K562 (cell line): Measurements from ENCODE around the gene RAB5B. TPM values are rescaled to one million over a fixed set of nuclear protein-coding genes. Genes with fewer than 3 reads are reported as not detected.

Source experiments
- ATF2 ChIP-seq: sonication (generic); formaldehyde crosslinking; IDR thresholded peaks from 2 replicates; pipeline ENCODE4 v1.8.1; 2022; ENCODE audit warnings: missing genetic modification reagents
- ATF7 ChIP-seq: fragments of 450-650 bp; IDR thresholded peaks from 2 replicates; pipeline ENCODE4 v1.7.1; 2014; ENCODE audit warnings: mild to moderate bottlenecking, moderate library complexity
- BCOR ChIP-seq: fragments of 450-650 bp; IDR thresholded peaks from 2 replicates; pipeline ENCODE4 v1.6.1; 2016
- BRD4 ChIP-seq: fragments of 200-600 bp; sonication (generic); IDR thresholded peaks from 2 replicates; pipeline ENCODE4 v1.6.1; 2017; ENCODE audit warnings: inconsistent platforms
- CBFA2T2 ChIP-seq: fragments of 450-650 bp; conservative IDR thresholded peaks from 2 replicates; pipeline ENCODE4 v1.6.1; 2017; ENCODE audit warnings: mild to moderate bottlenecking
- CEBPB ChIP-seq: fragments of 450-650 bp; IDR thresholded peaks from 2 replicates; pipeline ENCODE4 v1.6.1; 2016; ENCODE audit warnings: missing genetic modification characterization, missing compliant biosample characterization
- CREBBP ChIP-seq: IDR thresholded peaks from one replicate; pipeline ENCODE4 v1.6.1; 2012; ENCODE audit warnings: low read depth, mild to moderate bottlenecking, control low read depth, inconsistent platforms, low read length
- EP300 ChIP-seq: IDR thresholded peaks from 2 replicates; pipeline ENCODE4 v1.6.1; 2012; ENCODE audit warnings: low read length, improper control_type of control experiment
- FUS ChIP-seq: fragments of 200-400 bp; formaldehyde crosslinking; optimal IDR thresholded peaks from 2 replicates; pipeline ENCODE3; 2017; ENCODE audit warnings: low read depth, low read length
- HIVEP1 ChIP-seq: fragments of 250-450 bp; sonication (Bioruptor Pico); IDR thresholded peaks from 2 replicates; pipeline ENCODE4 v1.4.0; 2020; ENCODE audit warnings: mild to moderate bottlenecking
- JUN ChIP-seq, 2 experiments: sonication (generic) in 1 of 2; formaldehyde crosslinking in 1 of 2; IDR thresholded peaks; 2 replicates each; pipeline versions ENCODE4 v1.6.1 to v1.8.0; 2012 to 2022; ENCODE audit warnings: borderline replicate concordance in 2 of 2, mild to moderate bottlenecking in 2 of 2, improper control_type of control experiment in 1 of 2, low read depth in 1 of 2, low read length in 1 of 2, missing genetic modification reagents in 1 of 2
- JUND ChIP-seq, 2 experiments: IDR thresholded peaks; 2 replicates in 1 of 2; 3 replicates in 1 of 2; pipeline ENCODE4 v1.6.1; 2011; ENCODE audit warnings: borderline replicate concordance in 2 of 2, low read depth in 2 of 2, low read length in 2 of 2, improper control_type of control experiment in 1 of 2, missing biosample characterization in 1 of 2, missing genetic modification characterization in 1 of 2, missing genetic modification reagents in 1 of 2
- KAT8 ChIP-seq: fragments of 450-650 bp; IDR thresholded peaks from 2 replicates; pipeline ENCODE4 v1.6.1; 2016; ENCODE audit warnings: low read depth, mild to moderate bottlenecking
- KLF16 ChIP-seq: IDR thresholded peaks from 2 replicates; pipeline ENCODE4 v1.6.1; 2016; ENCODE audit warnings: antibody characterized with exemption
- MCM5 ChIP-seq: fragments of 450-650 bp; IDR thresholded peaks from 2 replicates; pipeline ENCODE4 v1.6.1; 2016; ENCODE audit warnings: low read depth
- NBN ChIP-seq: fragments of 450-650 bp; IDR thresholded peaks from 2 replicates; pipeline ENCODE4 v1.6.1; 2016; ENCODE audit warnings: low read depth, mild to moderate bottlenecking
- PKNOX1 ChIP-seq: fragments of 450-650 bp; IDR thresholded peaks from 2 replicates; pipeline ENCODE4 v1.6.1; 2016
- PRMT5 ChIP-seq: sonication (generic); formaldehyde crosslinking; IDR thresholded peaks from 2 replicates; pipeline ENCODE4 v1.5.0; 2020; ENCODE audit warnings: missing genetic modification reagents
- RBBP5 ChIP-seq: fragments of 200-600 bp; sonication (generic); IDR thresholded peaks from 2 replicates; pipeline ENCODE4 v1.6.1; 2012; ENCODE audit warnings: borderline replicate concordance, mild to moderate bottlenecking, low read length, control low read depth, inconsistent platforms; ENCODE audit not compliant: insufficient read depth, poor library complexity, severe bottlenecking
- SMAD4 ChIP-seq: fragments of 250-450 bp; sonication (Bioruptor Pico); conservative IDR thresholded peaks from 2 replicates; pipeline ENCODE4 v1.8.0; 2021; ENCODE audit warnings: inconsistent platforms, mild to moderate bottlenecking, moderate library complexity
- SOX6 ChIP-seq: fragments of 450-650 bp; IDR thresholded peaks from 2 replicates; pipeline ENCODE4 v1.6.1; 2014; ENCODE audit warnings: mild to moderate bottlenecking
- TAL1 ChIP-seq: fragments of 450-650 bp; IDR thresholded peaks from 2 replicates; pipeline ENCODE4 v1.6.1; 2016; ENCODE audit warnings: mild to moderate bottlenecking
- TBL1XR1 ChIP-seq, 2 experiments: IDR thresholded peaks; 2 replicates each; pipeline ENCODE4 v1.6.1; 2012; ENCODE audit warnings: improper control_type of control experiment in 2 of 2, low read length in 2 of 2, mild to moderate bottlenecking in 1 of 2
- TCF3 ChIP-seq: sonication (generic); formaldehyde crosslinking; IDR thresholded peaks from 2 replicates; pipeline ENCODE4 v1.4.0; 2020; ENCODE audit warnings: mild to moderate bottlenecking, missing genetic modification reagents
- VEZF1 ChIP-seq: fragments of 200-800 bp; sonication (Bioruptor generic); IDR thresholded peaks from 2 replicates; pipeline ENCODE4 v1.6.1; 2017; ENCODE audit warnings: missing genetic modification characterization, missing compliant biosample characterization
- XRCC5 ChIP-seq: fragments of 200-400 bp; formaldehyde crosslinking; IDR thresholded peaks from 2 replicates; pipeline ENCODE4 v1.6.1; 2017; ENCODE audit warnings: low read depth, mild to moderate bottlenecking, low read length
- ZBTB17 ChIP-seq: fragments of 450-650 bp; formaldehyde crosslinking; IDR thresholded peaks from 2 replicates; pipeline ENCODE4 v1.4.0; 2020; ENCODE audit warnings: mild to moderate bottlenecking
- ZEB2 ChIP-seq: fragments of 450-650 bp; IDR thresholded peaks from 2 replicates; pipeline ENCODE4 v1.6.1; 2016
- polyA plus RNA-seq, 8 experiments: library from polyadenylated mRNA; depleted of rRNA in 4 of 8; stranded (reverse) in 5 of 8; unstranded in 3 of 8; fragments of >200 nt; fragmentation: Nextera tagmentation in 2 of 8; fragmentation: Illumina TruSeq in 1 of 8; extraction: Ambion mirVana in 2 of 8; extraction: Trizol in 1 of 8; gene quantifications; 2 replicates each; pipeline versions ENCODE4 v1.2.1 to v1.2.3, GENCODE V29; 2011 to 2014; ENCODE audit warnings: inconsistent platforms in 1 of 8, missing spikeins in 1 of 8
- total RNA-seq, 7 experiments: library from RNA; depleted of rRNA in 6 of 7; stranded (reverse); fragments of >200 nt in 6 of 7; fragmentation: Illumina TruSeq in 2 of 7; extraction: Trizol in 2 of 7; gene quantifications; 2 replicates each; pipeline versions ENCODE4 v1.2.1 to v1.2.3, GENCODE V29; 2011 to 2021; ENCODE audit warnings: low replicate concordance in 1 of 7

Gene RAB5B
- total and polyA plus RNA-seq, 9 of the 15 experiments (the other 6 are each of a cell fraction or from before 2014, with no cell fraction given): 6.8 to 73.8 (median 25.2) TPM

DNA sequence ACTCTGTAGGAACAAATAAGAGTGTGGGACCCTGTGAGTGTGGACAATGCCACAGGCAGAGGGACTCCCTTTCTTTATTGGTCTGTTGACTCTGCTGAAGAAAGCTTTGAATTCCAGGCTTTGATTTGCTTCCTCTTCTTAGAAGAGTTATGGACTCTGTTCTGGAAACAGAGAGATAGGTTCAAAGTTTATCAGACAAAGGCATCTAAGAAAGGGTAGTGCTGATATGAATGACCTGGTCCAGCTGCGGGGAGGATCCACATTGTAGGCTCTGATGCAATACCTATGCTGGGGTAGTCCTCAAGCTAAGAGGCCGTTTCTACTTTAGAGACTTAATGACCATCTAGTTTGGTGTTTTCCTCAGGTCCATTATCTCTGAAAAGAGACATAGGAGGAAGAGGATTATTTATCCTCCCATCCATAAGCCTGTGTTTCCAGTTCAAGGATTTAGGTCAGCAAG, 36.3 kb downstream of the RAB5B start (continued):
- TF ChIP-seq VEZF1: peak; percentile 44; the same call in 1 of the 2 replicates
- peak in 1 of 2 experiments; percentile 59; a peak in 2 of 4 replicates for TF ChIP-seq TBL1XR1 (IDR thresholded peaks at IDR 0.05; ENCODE audit: low read length in 2 of 2)
- no peak for TF ChIP-seq PRMT5 (CRISPR knock-in tag)
- no peak for TF ChIP-seq KAT8
- TF ChIP-seq CREBBP: no peak
- peak; percentile 64 for TF ChIP-seq TAL1
- peak; percentile 87 for TF ChIP-seq ATF7
- no peak for TF ChIP-seq FUS
- TF ChIP-seq RBBP5: no peak
- TF ChIP-seq SOX6: peak; percentile 91
- TF ChIP-seq PKNOX1: peak; percentile 21; the same call in 1 of the 2 replicates
- TF ChIP-seq CEBPB (tag): peak; percentile 94
- no peak; the same call in 1 of the 2 replicates for TF ChIP-seq NBN
- peak; percentile 57 for TF ChIP-seq SMAD4
- no peak for TF ChIP-seq ATF2 (CRISPR knock-in tag)
- peak; percentile 69; the same call in 1 of the 2 replicates for TF ChIP-seq KLF16
- no peak for TF ChIP-seq MCM5
- peak; percentile 38; the same call in 1 of the 2 replicates for TF ChIP-seq HIVEP1 (CRISPR knock-in tag)
- TF ChIP-seq ZEB2: peak; percentile 37; the same call in 1 of the 2 replicates
- TF ChIP-seq EP300: peak; percentile 75
- peak; percentile 58 for TF ChIP-seq TCF3 (CRISPR knock-in tag)
- peak; percentile 47; the same call in 1 of the 2 replicates for TF ChIP-seq JUN (IDR thresholded peaks at IDR 0.05; ENCODE audit: borderline replicate concordance, low read depth, low read length)
- TF ChIP-seq JUN (CRISPR knock-in tag; IDR thresholded peaks at IDR 0.05; ENCODE audit: borderline replicate concordance): no peak
- TF ChIP-seq ZBTB17: peak; percentile 75; the same call in 1 of the 2 replicates
- TF ChIP-seq JUND (IDR thresholded peaks at IDR 0.05; ENCODE audit: borderline replicate concordance, low read depth, low read length): peak; percentile 81
- TF ChIP-seq JUND (tag; IDR thresholded peaks at IDR 0.05; ENCODE audit: borderline replicate concordance, low read depth, low read length): peak; percentile 73; the same call in 1 of the 3 replicates
- TF ChIP-seq BCOR: no peak
- peak; percentile 54 for TF ChIP-seq CBFA2T2
- TF ChIP-seq BRD4: no peak
- TF ChIP-seq XRCC5: no peak
